Effector CD4-positive, alpha-beta T cell (primary cell): Measurements from ENCODE around the gene RBM19.

Experiments
- DNase-seq: peaks from one replicate; pipeline ENCODE4 v3.0.0-alpha.2; 2020

The RBM19 gene

GRCh38 chr12:113955109-113955970 lies 10.8 kb downstream of the RBM19 start:
- DNase-seq: no peak

- DNase-seq: no peak
These were observed 11.6 kb downstream of the RBM19 start for GRCh38 chr12:113954547-113954946.

GRCh38 chr12:113950873-113951272 lies 15.3 kb downstream of the RBM19 start:
- no peak for DNase-seq

GRCh38 chr12:113949321-113950305 lies 16.5 kb downstream of the RBM19 start:
- DNase-seq: no peak

- DNase-seq: no peak
These were observed 17.8 kb downstream of the RBM19 start for GRCh38 chr12:113948151-113948914.

GRCh38 chr12:113946175-113946574 lies 19.9 kb downstream of the RBM19 start:
- no peak for DNase-seq

- DNase-seq: no peak
These were observed 20.7 kb downstream of the RBM19 start for GRCh38 chr12:113945174-113946173.

GRCh38 chr12:113942209-113942608 lies 23.9 kb downstream of the RBM19 start:
- DNase-seq: no peak

- DNase-seq: no peak
These were observed 25.0 kb downstream of the RBM19 start for GRCh38 chr12:113941208-113941486.

- DNase-seq: no peak
These were observed 25.5 kb downstream of the RBM19 start for GRCh38 chr12:113940357-113941207.

GRCh38 chr12:113939867-113940266 lies 26.3 kb downstream of the RBM19 start:
- DNase-seq: no peak

GRCh38 chr12:113938471-113938870 lies 27.7 kb downstream of the RBM19 start:
- DNase-seq: no peak

GRCh38 chr12:113936460-113936859 lies 29.7 kb downstream of the RBM19 start:
- no peak for DNase-seq

GRCh38 chr12:113935459-113935858 lies 30.7 kb downstream of the RBM19 start:
- no peak for DNase-seq

GRCh38 chr12:113934946-113935345 lies 31.2 kb downstream of the RBM19 start:
- no peak for DNase-seq

- no peak for DNase-seq
These were observed 31.9 kb downstream of the RBM19 start for GRCh38 chr12:113934060-113934814.

GRCh38 chr12:113933201-113933786 lies 32.8 kb downstream of the RBM19 start:
- no peak for DNase-seq

GRCh38 chr12:113932381-113933196 lies 33.5 kb downstream of the RBM19 start:
- no peak for DNase-seq

- DNase-seq: no peak
These were observed 34.6 kb downstream of the RBM19 start for GRCh38 chr12:113931517-113931916.
